GM12892 (cell line): ENCODE results near the gene SAMSN1.

Experiments
- POLR2A ChIP-seq: IDR thresholded peaks from 2 replicates; pipeline ENCODE4 v1.6.1; 2011; ENCODE audit warnings: low read depth, low read length, control low read depth
- POLR2AphosphoS5 ChIP-seq: IDR thresholded peaks from 2 replicates; pipeline ENCODE4 v1.6.1; 2011; ENCODE audit warnings: low read depth, low read length, control low read depth

GRCh38 chr21:14550135-14550534 is 4.0 kb upstream of the SAMSN1 start:
- TF ChIP-seq POLR2AphosphoS5 (no peak), POLR2A (no peak)
